Fibroblast of lung (primary cell): ENCODE measurements around the gene GNB3.

Source experiments
- CTCF ChIP-seq, 2 donors: IDR thresholded peaks in 1 of 2; conservative IDR thresholded peaks in 1 of 2; 1 replicate in 1 of 2; 2 replicates in 1 of 2; pipeline ENCODE4 v1.5.1; 2011 to 2012; ENCODE audit warnings: low read length in 2 of 2, control low read depth in 1 of 2, inconsistent platforms in 1 of 2, low read depth in 1 of 2, mild to moderate bottlenecking in 1 of 2
- EZH2 ChIP-seq: IDR thresholded peaks from 2 replicates; pipeline ENCODE4 v1.5.1; 2012; ENCODE audit warnings: low read length, control low read depth, mild to moderate bottlenecking; ENCODE audit errors: missing control alignments

- TF ChIP-seq EZH2 (no peak), CTCF (conservative IDR thresholded peaks at IDR 0.05 in 1 of 2, IDR thresholded peaks at IDR 0.05 in 1 of 2; ENCODE audit: low read depth in 1 of 2, low read length in 2 of 2) (no peak)
Measured at GRCh38 chr12:6839482-6840201, 1.1 kb upstream of the GNB3 start.
